ENCODE measurements around the gene STAG1. TPM values are rescaled to one million over a fixed set of nuclear protein-coding genes. Genes with fewer than 3 reads are reported as not detected.
"Not testable (repeated sequence)": the region's sequence is repeated elsewhere in the genome, so short reads cannot be mapped to it uniquely, and the experiment has no call there.

Gene STAG1
- total RNA-seq, 1 experiment from 2014 or later, result 34.3 TPM

GRCh38 chr3:136476280-136476679 lies 275.9 kb downstream of the STAG1 start:
- peak in 1 of 2 experiments; percentile 22 for DNase-seq
- no peak overlapping the region for H3K27ac ChIP-seq
- H3K4me1 ChIP-seq, result no peaks in the 10 kb centered on the region
- H3K27me3 ChIP-seq, result no peaks in the 10 kb centered on the region
- peaks cover 20% of the 10 kb centered on the region for H3K36me3 ChIP-seq
- H3K4me3 ChIP-seq, result no peak overlapping the region
- H3K9me3 ChIP-seq (replicated peaks), result no peaks in the 10 kb centered on the region

DNA sequence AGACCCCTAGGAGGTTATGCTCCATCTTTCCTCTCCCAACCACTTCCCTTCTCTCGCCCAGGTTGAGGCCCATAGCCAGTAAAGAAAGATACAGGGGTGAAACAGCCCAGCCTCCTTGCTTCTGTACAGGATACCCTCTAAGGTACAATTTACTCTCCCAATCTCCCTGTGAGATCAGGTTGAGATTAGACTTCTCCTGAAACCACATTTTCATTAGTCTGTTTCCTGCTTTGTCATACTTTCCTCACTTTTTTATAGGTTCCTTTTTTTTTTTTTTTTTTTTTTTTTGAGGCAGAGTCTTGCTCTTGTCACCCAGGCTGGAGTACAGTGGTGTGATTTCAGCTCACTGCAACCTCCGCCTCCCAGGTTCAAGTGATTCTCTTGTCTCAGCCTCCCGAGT lies 277.3 kb downstream of the STAG1 start:
- H3K36me3 ChIP-seq, result peaks cover 20% of the 10 kb centered on the region
- DNase-seq, H3K27ac ChIP-seq: not testable (repeated sequence)

DNA sequence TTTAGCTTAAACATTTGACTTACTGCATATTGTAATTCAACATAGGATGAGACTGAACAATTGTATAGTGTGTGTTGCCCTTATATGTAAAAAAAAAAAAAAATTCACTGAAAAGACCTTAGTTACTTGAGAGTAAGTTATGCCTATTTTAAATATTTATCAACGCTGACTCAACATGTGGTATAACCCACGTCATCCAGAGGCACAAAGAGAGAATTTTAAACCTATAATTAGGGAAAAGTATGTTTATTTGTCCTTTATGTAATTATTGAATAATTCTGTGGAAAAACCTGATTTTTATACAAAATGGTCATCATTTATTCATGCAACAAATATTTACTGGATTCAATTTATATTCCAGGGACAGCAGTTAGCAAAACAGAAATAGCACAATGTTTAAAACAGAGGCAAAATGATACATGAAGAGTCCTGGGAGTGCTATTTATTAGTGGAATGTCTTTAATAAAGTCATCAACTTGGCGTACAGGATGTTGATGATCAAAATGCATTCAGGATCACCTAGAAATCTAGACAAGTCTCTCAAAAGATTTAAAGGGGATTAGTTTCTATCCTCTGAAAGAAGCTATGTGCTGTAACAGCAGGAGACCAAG lies 278.4 kb downstream of the STAG1 start:
- Histone ChIP-seq H3K9me3 (replicated peaks) (peaks cover 3% of the 10 kb centered on the region), H3K36me3 (peaks cover 20% of the 10 kb centered on the region), H3K27me3 (no peaks in the 10 kb centered on the region), H3K4me1 (no peaks in the 10 kb centered on the region), H3K4me3 (no peak overlapping the region), H3K27ac (no peak overlapping the region)
- DNase-seq, result no peak

More for the DNA sequence above, 277.3 kb downstream of the STAG1 start:
- not testable (repeated sequence) for H3K4me3 ChIP-seq; H3K9me3 ChIP-seq (replicated peaks); H3K27me3 ChIP-seq; H3K4me1 ChIP-seq

- Histone ChIP-seq H3K27ac (no peak overlapping the region), H3K4me1 (no peaks in the 10 kb centered on the region), H3K36me3 (peaks cover 10% of the 10 kb centered on the region; the same call in 1 of the 2 replicates), H3K4me3 (no peak overlapping the region), H3K9me3 (replicated peaks) (peaks cover 3% of the 10 kb centered on the region; the same call in 1 of the 2 replicates), H3K27me3 (no peaks in the 10 kb centered on the region)
- no peak for DNase-seq
Observed at GRCh38 chr3:136465296-136465695, 286.9 kb downstream of the STAG1 start.

GRCh38 chr3:136464502-136464901 lies 287.7 kb downstream of the STAG1 start:
- Histone ChIP-seq H3K4me3 (no peak overlapping the region), H3K36me3 (peaks cover 10% of the 10 kb centered on the region; the same call in 1 of the 2 replicates), H3K9me3 (replicated peaks) (no peaks in the 10 kb centered on the region), H3K27me3 (no peaks in the 10 kb centered on the region), H3K4me1 (no peaks in the 10 kb centered on the region), H3K27ac (no peak overlapping the region)
- DNase-seq, result no peak

GRCh38 chr3:136463170-136463569 lies 289.0 kb downstream of the STAG1 start:
- no peak overlapping the region for H3K27ac ChIP-seq
- no peak overlapping the region for H3K4me3 ChIP-seq
- no peaks in the 10 kb centered on the region for H3K4me1 ChIP-seq
- DNase-seq, result no peak
- H3K36me3 ChIP-seq, result peaks cover 10% of the 10 kb centered on the region; the same call in 1 of the 2 replicates
- H3K27me3 ChIP-seq, result no peaks in the 10 kb centered on the region
- H3K9me3 ChIP-seq (replicated peaks), result no peaks in the 10 kb centered on the region

GRCh38 chr3:136457793-136458192 lies 294.4 kb downstream of the STAG1 start:
- no peak for DNase-seq
- peaks cover 24% of the 10 kb centered on the region for H3K9me3 ChIP-seq (replicated peaks)
- H3K4me1 ChIP-seq, result no peaks in the 10 kb centered on the region
- H3K27me3 ChIP-seq, result no peaks in the 10 kb centered on the region
- H3K27ac ChIP-seq, result no peak overlapping the region
- H3K36me3 ChIP-seq, result peaks cover 3% of the 10 kb centered on the region; the same call in 1 of the 2 replicates
- no peak overlapping the region for H3K4me3 ChIP-seq

- H3K27me3 ChIP-seq, result no peaks in the 10 kb centered on the region
- peaks cover 24% of the 10 kb centered on the region for H3K9me3 ChIP-seq (replicated peaks)
- peaks cover 3% of the 10 kb centered on the region for H3K36me3 ChIP-seq
- no peak for DNase-seq
- H3K27ac ChIP-seq, result no peak overlapping the region
- no peak overlapping the region for H3K4me3 ChIP-seq
- H3K4me1 ChIP-seq, result no peaks in the 10 kb centered on the region
Observed at GRCh38 chr3:136456196-136456595, 296.0 kb downstream of the STAG1 start.

GRCh38 chr3:136444581-136444980 lies 307.6 kb downstream of the STAG1 start:
- 0 out of 2 replicates have a peak, but pooled peaks cover 4% of the 10 kb centered on the region for H3K9me3 ChIP-seq (replicated peaks)
- no peak overlapping the region for H3K4me3 ChIP-seq
- H3K27me3 ChIP-seq, result no peaks in the 10 kb centered on the region
- H3K4me1 ChIP-seq, result no peaks in the 10 kb centered on the region
- H3K36me3 ChIP-seq, result peaks cover 19% of the 10 kb centered on the region
- H3K27ac ChIP-seq, result no peak overlapping the region
- DNase-seq, result no peak

DNA sequence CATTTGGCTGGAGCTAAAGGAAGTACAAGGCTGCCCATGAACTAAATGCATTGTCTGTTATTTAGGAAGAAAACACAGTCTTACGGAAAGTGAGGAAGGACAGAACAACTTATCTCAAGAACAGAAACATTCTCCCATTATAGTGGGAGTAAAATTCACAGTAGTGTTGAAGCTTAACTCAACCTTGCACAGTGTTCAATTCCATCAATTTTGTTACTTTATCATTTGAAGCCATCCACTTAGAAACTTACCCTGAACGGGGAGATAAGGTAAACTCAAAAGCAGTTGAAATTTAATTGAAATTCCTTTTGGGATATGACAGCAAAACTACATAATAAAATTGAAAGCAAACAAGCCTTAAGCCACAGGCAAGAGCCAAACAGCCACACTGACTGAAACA lies 315.1 kb downstream of the STAG1 start:
- no peak for DNase-seq
- no peaks in the 10 kb centered on the region for H3K4me1 ChIP-seq
- 0 out of 2 replicates have a peak, but pooled peaks cover 4% of the 10 kb centered on the region for H3K9me3 ChIP-seq (replicated peaks)
- no peak overlapping the region for H3K27ac ChIP-seq
- peaks cover 10% of the 10 kb centered on the region for H3K36me3 ChIP-seq
- no peaks in the 10 kb centered on the region for H3K27me3 ChIP-seq
- H3K4me3 ChIP-seq, result no peak overlapping the region

GRCh38 chr3:136434429-136434828 lies 317.7 kb downstream of the STAG1 start:
- Histone ChIP-seq H3K9me3 (replicated peaks) (no peaks in the 10 kb centered on the region), H3K4me3 (no peak overlapping the region), H3K36me3 (peaks cover 7% of the 10 kb centered on the region), H3K27me3 (no peaks in the 10 kb centered on the region), H3K27ac (no peak overlapping the region), H3K4me1 (no peaks in the 10 kb centered on the region)
- DNase-seq, result no peak

GRCh38 chr3:136432685-136433084 lies 319.5 kb downstream of the STAG1 start:
- Histone ChIP-seq H3K36me3 (peaks cover 7% of the 10 kb centered on the region), H3K27ac (no peak overlapping the region), H3K4me1 (no peaks in the 10 kb centered on the region), H3K27me3 (no peaks in the 10 kb centered on the region), H3K9me3 (replicated peaks) (no peaks in the 10 kb centered on the region), H3K4me3 (no peak overlapping the region)
- no peak for DNase-seq

- H3K27ac ChIP-seq, result no peak overlapping the region
- no peak overlapping the region for H3K4me3 ChIP-seq
- peaks cover 9% of the 10 kb centered on the region for H3K36me3 ChIP-seq
- DNase-seq, result no peak
- no peaks in the 10 kb centered on the region for H3K4me1 ChIP-seq
- H3K27me3 ChIP-seq, result no peaks in the 10 kb centered on the region
- no peaks in the 10 kb centered on the region for H3K9me3 ChIP-seq (replicated peaks)
Observed at GRCh38 chr3:136428167-136428566, 324.0 kb downstream of the STAG1 start.

DNA sequence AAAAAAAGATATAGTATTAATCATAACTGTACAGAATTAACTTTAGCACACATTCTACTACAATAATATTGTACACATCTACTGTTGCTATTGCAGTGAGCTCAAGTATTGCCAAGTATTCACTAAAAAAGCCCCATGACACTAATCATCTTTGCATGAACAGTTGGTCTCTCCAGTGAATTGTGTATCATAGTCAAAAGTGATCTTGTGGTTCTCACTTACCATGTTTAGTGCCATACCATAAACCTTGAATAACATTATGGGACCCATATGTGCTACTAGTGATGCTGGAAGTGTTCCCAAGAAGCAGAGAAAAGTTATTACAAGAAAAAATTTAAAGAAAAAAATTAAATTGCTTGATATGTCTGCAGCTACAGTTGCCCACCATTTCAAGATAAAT lies 324.9 kb downstream of the STAG1 start:
- H3K27me3 ChIP-seq, result no peaks in the 10 kb centered on the region
- DNase-seq, result no peak
- H3K4me1 ChIP-seq, result no peaks in the 10 kb centered on the region
- H3K9me3 ChIP-seq (replicated peaks), result no peaks in the 10 kb centered on the region
- H3K36me3 ChIP-seq, result peaks cover 9% of the 10 kb centered on the region
- H3K4me3 ChIP-seq, result no peak overlapping the region
- no peak overlapping the region for H3K27ac ChIP-seq

- no peak for DNase-seq
- H3K36me3 ChIP-seq, result peaks cover 11% of the 10 kb centered on the region
Observed at GRCh38 chr3:136414476-136414875, 337.7 kb downstream of the STAG1 start.

DNA sequence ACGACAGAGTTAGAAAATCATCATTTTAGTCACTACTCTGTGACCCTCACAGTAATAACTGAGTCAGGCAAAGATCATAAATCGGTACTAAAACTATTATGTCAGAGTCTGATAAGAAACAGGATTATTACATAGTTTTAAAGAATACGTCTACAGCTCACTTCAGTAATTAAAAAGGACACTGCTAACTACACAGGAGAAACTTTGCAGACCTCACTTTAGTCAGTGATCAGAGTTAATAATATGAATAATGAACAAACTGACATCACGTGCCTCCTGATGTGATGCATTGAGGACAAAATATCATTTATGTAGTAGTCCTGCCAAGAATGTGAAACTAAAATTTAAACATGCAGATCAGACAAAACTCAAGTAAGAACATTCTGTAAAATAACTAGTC lies 339.9 kb downstream of the STAG1 start:
- Histone ChIP-seq H3K27ac (no peak overlapping the region), H3K9me3 (replicated peaks) (no peaks in the 10 kb centered on the region), H3K4me3 (no peak overlapping the region), H3K4me1 (no peaks in the 10 kb centered on the region), H3K27me3 (no peaks in the 10 kb centered on the region), H3K36me3 (peaks cover 5% of the 10 kb centered on the region; the same call in 1 of the 2 replicates)
- DNase-seq, result no peak

More at GRCh38 chr3:136414476-136414875, 337.7 kb downstream of the STAG1 start:
- H3K27me3 ChIP-seq, result no peaks in the 10 kb centered on the region
- H3K4me1 ChIP-seq, result no peaks in the 10 kb centered on the region
- no peak overlapping the region for H3K27ac ChIP-seq
- no peak overlapping the region for H3K4me3 ChIP-seq
- H3K9me3 ChIP-seq (replicated peaks), result no peaks in the 10 kb centered on the region
